B cell (primary cell): ENCODE measurements around the gene TMPRSS7.

Source experiments
- CTCF ChIP-seq: fragments of 200-600 bp; IDR thresholded peaks from one replicate; pipeline ENCODE4 v1.8.0; 2022; ENCODE audit warnings: antibody characterized with exemption, mild to moderate bottlenecking
- EZH2 ChIP-seq: IDR thresholded peaks from 2 replicates; pipeline ENCODE4 v1.6.1; 2012; ENCODE audit warnings: borderline replicate concordance, low read depth, mild to moderate bottlenecking, moderate library complexity, low read length; ENCODE audit not compliant: insufficient read depth, poor library complexity, severe bottlenecking

- TF ChIP-seq CTCF, result no peak
- no peak for TF ChIP-seq EZH2
Measured at GRCh38 chr3:112017091-112017490, 17.4 kb upstream of the TMPRSS7 start.
